Measurements from ENCODE around the gene PCSK2.

PCSK2 gene

GRCh38 chr20:17445543-17445942 lies 218.7 kb downstream of the PCSK2 start:
- no peak for DNase-seq (ENCODE audit: low spot score)

- DNase-seq (ENCODE audit: low spot score), result no peak
These were observed 219.3 kb downstream of the PCSK2 start for GRCh38 chr20:17446171-17446570.

- DNase-seq (ENCODE audit: low spot score), result no peak
These were observed 221.2 kb downstream of the PCSK2 start for GRCh38 chr20:17448071-17448470.

- DNase-seq (ENCODE audit: low spot score), result no peak
These were observed 222.2 kb downstream of the PCSK2 start for GRCh38 chr20:17449031-17449430.

GRCh38 chr20:17452441-17452840 lies 225.6 kb downstream of the PCSK2 start:
- no peak for DNase-seq (ENCODE audit: low spot score)

GRCh38 chr20:17453592-17453991 lies 226.8 kb downstream of the PCSK2 start:
- no peak for DNase-seq (ENCODE audit: low spot score)

GRCh38 chr20:17456279-17456678 lies 229.4 kb downstream of the PCSK2 start:
- no peak for DNase-seq (ENCODE audit: low spot score)

- DNase-seq (ENCODE audit: low spot score), result no peak
These were observed 230.2 kb downstream of the PCSK2 start for GRCh38 chr20:17457079-17457478.

- no peak for DNase-seq (ENCODE audit: low spot score)
These were observed 230.8 kb downstream of the PCSK2 start for GRCh38 chr20:17457588-17458190.

GRCh38 chr20:17460119-17460518 lies 233.3 kb downstream of the PCSK2 start:
- no peak for DNase-seq (ENCODE audit: low spot score)

GRCh38 chr20:17461941-17462340 lies 235.1 kb downstream of the PCSK2 start:
- DNase-seq (ENCODE audit: low spot score), result no peak

GRCh38 chr20:17463711-17464110 lies 236.9 kb downstream of the PCSK2 start:
- DNase-seq (ENCODE audit: low spot score), result no peak

GRCh38 chr20:17465236-17465635 lies 238.4 kb downstream of the PCSK2 start:
- no peak for DNase-seq (ENCODE audit: low spot score)

GRCh38 chr20:17466641-17467040 lies 239.8 kb downstream of the PCSK2 start:
- no peak for DNase-seq (ENCODE audit: low spot score)

GRCh38 chr20:17467120-17467655 lies 240.3 kb downstream of the PCSK2 start:
- DNase-seq (ENCODE audit: low spot score), result no peak

GRCh38 chr20:17468073-17468840 lies 241.4 kb downstream of the PCSK2 start:
- no peak for DNase-seq (ENCODE audit: low spot score)

- no peak for DNase-seq (ENCODE audit: low spot score)
These were observed 242.6 kb downstream of the PCSK2 start for GRCh38 chr20:17469246-17470030.

- no peak for DNase-seq (ENCODE audit: low spot score)
These were observed 243.7 kb downstream of the PCSK2 start for GRCh38 chr20:17470521-17470920.

- DNase-seq (ENCODE audit: low spot score), result no peak
These were observed 244.1 kb downstream of the PCSK2 start for GRCh38 chr20:17470973-17471372.

- no peak for DNase-seq (ENCODE audit: low spot score)
These were observed 244.9 kb downstream of the PCSK2 start for GRCh38 chr20:17471606-17472187.

GRCh38 chr20:17473659-17474058 lies 246.8 kb downstream of the PCSK2 start:
- DNase-seq (ENCODE audit: low spot score), result no peak

- DNase-seq (ENCODE audit: low spot score), result no peak
These were observed 252.3 kb downstream of the PCSK2 start for GRCh38 chr20:17479063-17479657.
